ENCODE measurements around the gene TMEM271. TPM values are rescaled to one million over a fixed set of nuclear protein-coding genes. Genes with fewer than 3 reads are reported as not detected.
A peak's percentile ranks its signal among the peaks of the same experiment; 100 is the strongest.

Gene TMEM271
- total and polyA plus RNA-seq, 10 donors = not detected

- Histone ChIP-seq H3K27ac (no peak overlapping the region), H3K36me3 (no peaks in the 10 kb centered on the region), H3K4me1 (no peaks in the 10 kb centered on the region), H3K27me3 (replicated peaks in 1 of 7) (peaks cover 0 to 50% (median 0%) of the 10 kb centered on the region in 7 donors), H3K9me3 (no peaks in the 10 kb centered on the region), H3K4me3 (no peak overlapping the region)
- peak; percentile 63 for DNase-seq
- intact Hi-C loops (cut with DNase I; ENCODE audit: low total_unique reads) = no loop called here
- no peak for TF ChIP-seq POLR2A (IDR thresholded peaks at IDR 0.05)
- no peak for TF ChIP-seq POLR2AphosphoS5 (IDR thresholded peaks at IDR 0.05)
- no peak for TF ChIP-seq CTCF (IDR thresholded peaks at IDR 0.05 in 8 of 11, conservative IDR thresholded peaks at IDR 0.05 in 3 of 11)
- 82 to 88% (median 85%) methylated on average over 21 to 22 of the region's 22 CpGs for WGBS, 5 donors
Measured at GRCh38 chr4:621296-622070, 45.4 kb upstream of the TMEM271 start.

- H3K36me3 ChIP-seq = no peaks in the 10 kb centered on the region
- no peak overlapping the region for H3K27ac ChIP-seq
- peak; percentile 44 for DNase-seq
- H3K9me3 ChIP-seq = no peaks in the 10 kb centered on the region
- intact Hi-C loops (cut with DNase I; ENCODE audit: low total_unique reads) = no loop called here
- no peak overlapping the region for H3K4me3 ChIP-seq
- no peaks in the 10 kb centered on the region for H3K4me1 ChIP-seq
- no peak for TF ChIP-seq POLR2A (IDR thresholded peaks at IDR 0.05)
- peaks cover 0 to 43% (median 0%) of the 10 kb centered on the region in 7 donors for H3K27me3 ChIP-seq (replicated peaks in 1 of 7)
- 88 to 94% (median 92%) methylated on average over 18 to 19 of the region's 19 CpGs for WGBS, 5 donors
Measured at GRCh38 chr4:620851-621261, 44.8 kb upstream of the TMEM271 start.

DNA sequence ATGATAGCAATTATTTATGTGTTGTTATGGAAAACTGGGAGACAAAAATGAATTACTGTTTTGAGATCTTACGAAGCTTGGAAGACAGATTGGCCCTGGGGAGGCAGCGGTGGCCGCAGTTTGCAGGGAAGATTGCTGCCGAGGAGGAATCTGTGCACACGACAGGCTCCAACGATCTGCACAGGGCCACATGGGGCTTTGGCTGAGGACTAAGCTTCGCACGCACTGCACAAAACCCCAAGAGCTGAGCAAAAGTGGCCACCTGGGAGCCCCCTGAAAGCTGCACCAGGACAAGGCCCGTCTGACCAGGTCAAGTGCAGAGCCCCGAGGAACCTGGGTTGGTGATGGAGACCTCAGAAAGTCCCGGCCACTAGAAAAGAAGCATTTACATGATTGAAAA lies 44.1 kb upstream of the TMEM271 start:
- intact Hi-C loops (cut with DNase I; ENCODE audit: low total_unique reads) = no loop called here
- TF ChIP-seq CTCF (IDR thresholded peaks at IDR 0.05 in 8 of 11, conservative IDR thresholded peaks at IDR 0.05 in 3 of 11) (no peak), POLR2AphosphoS5 (IDR thresholded peaks at IDR 0.05) (no peak), POLR2A (IDR thresholded peaks at IDR 0.05) (no peak)
- Histone ChIP-seq H3K9me3 (no peaks in the 10 kb centered on the region), H3K36me3 (no peaks in the 10 kb centered on the region), H3K4me1 (no peaks in the 10 kb centered on the region), H3K27ac (no peak overlapping the region), H3K27me3 (replicated peaks in 1 of 7) (peaks cover 0 to 37% (median 0%) of the 10 kb centered on the region in 7 donors), H3K4me3 (no peak overlapping the region)
- 79 to 92% (median 89%) methylated on average over 11 of the region's 11 CpGs for WGBS, 5 donors
- DNase-seq = peak; percentile 42

DNA sequence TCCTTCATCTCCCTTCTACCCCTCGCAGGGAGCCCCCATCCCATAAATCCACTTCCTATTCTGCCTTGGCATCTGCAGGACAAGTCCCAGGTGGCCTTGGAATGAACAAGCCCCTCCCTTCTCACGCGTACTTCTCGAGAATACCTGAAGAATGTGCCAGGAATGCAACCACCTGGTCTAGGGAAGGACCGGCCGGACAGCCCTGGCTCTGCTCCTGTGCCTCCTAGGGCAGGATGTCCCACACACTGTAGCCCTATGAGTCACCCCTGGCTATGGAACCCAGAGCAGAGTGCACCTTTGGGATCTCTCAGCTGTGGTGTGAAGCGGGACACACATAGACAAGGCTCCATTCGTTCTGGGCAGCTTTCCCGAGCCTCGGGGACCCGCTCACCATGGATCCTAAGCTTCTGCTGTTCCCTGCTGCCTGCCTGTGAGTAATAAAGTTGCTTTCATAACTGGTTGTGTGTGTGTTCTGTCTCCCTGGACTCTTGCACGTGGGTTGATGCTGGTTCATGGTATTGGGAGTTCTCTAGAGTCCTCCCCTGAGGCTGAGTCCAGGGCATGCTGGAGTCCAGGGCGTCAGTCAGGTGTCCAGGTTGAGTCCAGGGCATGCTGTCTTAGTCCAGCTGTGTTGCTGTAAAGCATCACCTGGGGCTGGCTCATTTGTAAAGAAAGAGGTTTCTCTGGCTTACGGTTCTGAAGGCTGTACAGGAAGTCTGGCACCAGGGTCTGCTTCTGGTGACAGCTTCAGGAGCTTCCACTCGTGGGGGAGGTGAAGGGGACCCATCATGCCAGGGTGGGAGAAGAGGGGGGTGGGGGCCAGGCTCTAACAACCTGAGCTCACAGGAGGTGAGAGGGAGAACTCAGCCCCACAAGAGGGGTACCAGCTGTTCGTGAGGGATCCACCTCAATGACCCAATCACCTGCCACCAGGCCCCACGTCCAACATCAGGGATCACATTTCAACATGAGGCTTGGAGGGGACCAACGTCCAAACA lies 41.8 kb upstream of the TMEM271 start:
- intact Hi-C loops (cut with DNase I; ENCODE audit: low total_unique reads) = no loop called here
- Histone ChIP-seq H3K4me1 (no peaks in the 10 kb centered on the region), H3K9me3 (no peaks in the 10 kb centered on the region), H3K27ac (no peak overlapping the region), H3K27me3 (replicated peaks in 1 of 7) (peaks cover 0 to 26% (median 0%) of the 10 kb centered on the region in 7 donors), H3K36me3 (no peaks in the 10 kb centered on the region), H3K4me3 (no peak overlapping the region)
- TF ChIP-seq POLR2A (IDR thresholded peaks at IDR 0.05) = no peak
- TF ChIP-seq CTCF (IDR thresholded peaks at IDR 0.05 in 8 of 11, conservative IDR thresholded peaks at IDR 0.05 in 3 of 11) = no peak
- no peak for TF ChIP-seq POLR2AphosphoS5 (IDR thresholded peaks at IDR 0.05)
- 66 to 69% (median 68%) methylated on average over 13 to 18 of the region's 18 CpGs for WGBS, 5 donors
- peak; percentile 43 for DNase-seq
